ENCODE results near the gene TRDMT1. TPM values are rescaled to one million over a fixed set of nuclear protein-coding genes. Genes with fewer than 3 reads are reported as not detected.
A peak's percentile ranks its signal among the peaks of the same experiment; 100 is the strongest.

Gene TRDMT1
- 3.9 and 9.0 TPM in 2 replicates for total RNA-seq (ENCODE audit: low replicate concordance)
- long read RNA-seq, partial matches to known transcripts, result 0 of 12 reads
- long read RNA-seq, other reads (novel, unspliced or antisense), result 11 of 12 reads

- Mint-ChIP-seq H3K27ac (peak within 1 kb of the TSS; percentile 91), H3K4me3 (peak within 1 kb of the TSS; percentile 90), H3K36me3 (no peaks in the 10 kb centered on the region), H3K27me3 (no peaks in the 10 kb centered on the region), H3K4me1 (ENCODE audit: unreplicated experiment) (peaks cover 58% of the 10 kb centered on the region), H3K9me3 (no peaks in the 10 kb centered on the region)
- no peak for TF ChIP-seq CTCF (conservative IDR thresholded peaks at IDR 0.05)
- DNase-seq (ENCODE audit: extremely low spot score, unreplicated experiment), result peak; percentile 93
These were observed at the start of gene TRDMT1 for GRCh38 chr10:17200912-17201793. Gene TRDMT1 (minus strand): TSS chr10:17201672. CDS start chr10:17201634, 38 bp downstream.

GRCh38 chr10:17250736-17251135 lies 49.3 kb upstream of the TRDMT1 start:
- H3K27ac Mint-ChIP-seq, result no peak overlapping the region

GRCh38 chr10:17249820-17250219 lies 48.3 kb upstream of the TRDMT1 start:
- peaks cover 17% of the 10 kb centered on the region for H3K9me3 Mint-ChIP-seq
- no peak overlapping the region for H3K4me3 Mint-ChIP-seq
- H3K4me1 Mint-ChIP-seq (ENCODE audit: unreplicated experiment), result peaks cover 2% of the 10 kb centered on the region
- no peak for DNase-seq (ENCODE audit: extremely low spot score, unreplicated experiment)
- H3K27me3 Mint-ChIP-seq, result peaks cover 6% of the 10 kb centered on the region
- TF ChIP-seq CTCF (conservative IDR thresholded peaks at IDR 0.05), result peak; percentile 47
- no peak overlapping the region for H3K27ac Mint-ChIP-seq
- H3K36me3 Mint-ChIP-seq, result peaks cover 8% of the 10 kb centered on the region

More at GRCh38 chr10:17250736-17251135, 49.3 kb upstream of the TRDMT1 start:
- peaks cover 6% of the 10 kb centered on the region for H3K27me3 Mint-ChIP-seq
- no peak for TF ChIP-seq CTCF (conservative IDR thresholded peaks at IDR 0.05)
- peaks cover 16% of the 10 kb centered on the region for H3K9me3 Mint-ChIP-seq
- H3K4me1 Mint-ChIP-seq (ENCODE audit: unreplicated experiment), result peaks cover under 1% of the 10 kb centered on the region
- H3K4me3 Mint-ChIP-seq, result no peak overlapping the region
- peaks cover 8% of the 10 kb centered on the region for H3K36me3 Mint-ChIP-seq
- DNase-seq (ENCODE audit: extremely low spot score, unreplicated experiment), result no peak

- DNase-seq (ENCODE audit: extremely low spot score, unreplicated experiment), result no peak
- Mint-ChIP-seq H3K36me3 (peaks cover 5% of the 10 kb centered on the region), H3K4me1 (ENCODE audit: unreplicated experiment) (peaks cover 5% of the 10 kb centered on the region), H3K4me3 (no peak overlapping the region), H3K9me3 (peaks cover 9% of the 10 kb centered on the region), H3K27ac (peak overlapping the region; percentile 16), H3K27me3 (no peaks in the 10 kb centered on the region)
- TF ChIP-seq CTCF (conservative IDR thresholded peaks at IDR 0.05), result no peak
These were observed 47.5 kb upstream of the TRDMT1 start for GRCh38 chr10:17248964-17249363.

- H3K9me3 Mint-ChIP-seq, result peaks cover 13% of the 10 kb centered on the region
- TF ChIP-seq CTCF (conservative IDR thresholded peaks at IDR 0.05), result no peak
- peaks cover 5% of the 10 kb centered on the region for H3K36me3 Mint-ChIP-seq
- no peak overlapping the region for H3K27ac Mint-ChIP-seq
- no peak for DNase-seq (ENCODE audit: extremely low spot score, unreplicated experiment)
- H3K4me3 Mint-ChIP-seq, result no peak overlapping the region
- peaks cover 5% of the 10 kb centered on the region for H3K4me1 Mint-ChIP-seq (ENCODE audit: unreplicated experiment)
- H3K27me3 Mint-ChIP-seq, result no peaks in the 10 kb centered on the region
These were observed 45.7 kb upstream of the TRDMT1 start for GRCh38 chr10:17247210-17247609.
